K562 (cell line): ENCODE data around the gene RNF17. TPM values are rescaled to one million over a fixed set of nuclear protein-coding genes. Genes with fewer than 3 reads are reported as not detected.

Experiments
- ATF6 ChIP-seq: sonication (generic); formaldehyde crosslinking; IDR thresholded peaks from 2 replicates; pipeline ENCODE4 v1.4.0; 2020; ENCODE audit warnings: mild to moderate bottlenecking, missing genetic modification reagents
- CBX1 ChIP-seq: sonication (generic); IDR thresholded peaks from 2 replicates; pipeline ENCODE4 v1.6.1; 2016; ENCODE audit warnings: antibody characterized with exemption, low read depth, mild to moderate bottlenecking
- CHD7 ChIP-seq: fragments of 200-600 bp; sonication (generic); IDR thresholded peaks from one replicate; pipeline ENCODE4 v1.6.1; 2012; ENCODE audit warnings: mild to moderate bottlenecking, low read depth, low read length, inconsistent platforms
- CREB1 ChIP-seq, 2 experiments: sonication (generic) in 1 of 2; formaldehyde crosslinking in 1 of 2; IDR thresholded peaks; 2 replicates each; pipeline versions ENCODE4 v1.6.1 to v1.8.0; 2012 to 2022; ENCODE audit warnings: inconsistent platforms in 1 of 2, mild to moderate bottlenecking in 1 of 2, missing genetic modification reagents in 1 of 2, moderate library complexity in 1 of 2
- FOS ChIP-seq: IDR thresholded peaks from 3 replicates; pipeline ENCODE4 v1.6.1; 2011; ENCODE audit not compliant: insufficient read length; ENCODE audit errors: extremely low read depth
- GTF2B ChIP-seq: IDR thresholded peaks from 2 replicates; pipeline ENCODE4 v1.6.1; 2011; ENCODE audit not compliant: insufficient read length; ENCODE audit errors: extremely low read depth
- LARP7 ChIP-seq: fragments of 450-650 bp; IDR thresholded peaks from 2 replicates; pipeline ENCODE4 v1.6.1; 2016
- NR1H2 ChIP-seq: sonication (generic); formaldehyde crosslinking; IDR thresholded peaks from 2 replicates; pipeline ENCODE4 v1.4.0; 2020; ENCODE audit warnings: mild to moderate bottlenecking, missing genetic modification reagents
- PPARD ChIP-seq: fragments of 250-450 bp; sonication (Bioruptor Pico); IDR thresholded peaks from 2 replicates; pipeline ENCODE4 v1.8.0; 2022; ENCODE audit warnings: inconsistent platforms, mild to moderate bottlenecking, moderate library complexity
- RCOR1 ChIP-seq, 2 experiments: IDR thresholded peaks; 2 replicates each; pipeline ENCODE4 v1.6.1; 2012; ENCODE audit warnings: low read depth in 2 of 2, low read length in 2 of 2, borderline replicate concordance in 1 of 2, improper control_type of control experiment in 1 of 2
- ZFP36 ChIP-seq: fragments of 150-350 bp; IDR thresholded peaks from 2 replicates; pipeline ENCODE4 v1.6.1; 2018; ENCODE audit warnings: low read length, low read depth; ENCODE audit not compliant: partially characterized antibody
- ZNF445 ChIP-seq: fragments of 250-450 bp; sonication (Bioruptor Pico); IDR thresholded peaks from 2 replicates; pipeline ENCODE4 v1.4.0; 2020; ENCODE audit warnings: low read depth, mild to moderate bottlenecking, moderate library complexity
- ZNF764 ChIP-seq: fragments of 250-450 bp; sonication (Bioruptor Pico); IDR thresholded peaks from 2 replicates; pipeline ENCODE4 v1.4.0; 2020; ENCODE audit warnings: low read depth, mild to moderate bottlenecking, moderate library complexity
- polyA plus RNA-seq, 8 experiments: library from polyadenylated mRNA; depleted of rRNA in 4 of 8; stranded (reverse) in 5 of 8; unstranded in 3 of 8; fragments of >200 nt; fragmentation: Nextera tagmentation in 2 of 8; fragmentation: Illumina TruSeq in 1 of 8; extraction: Ambion mirVana in 2 of 8; extraction: Trizol in 1 of 8; gene quantifications; 2 replicates each; pipeline versions ENCODE4 v1.2.1 to v1.2.3, GENCODE V29; 2011 to 2014; ENCODE audit warnings: inconsistent platforms in 1 of 8, missing spikeins in 1 of 8
- total RNA-seq, 7 experiments: library from RNA; depleted of rRNA in 6 of 7; stranded (reverse); fragments of >200 nt in 6 of 7; fragmentation: Illumina TruSeq in 2 of 7; extraction: Trizol in 2 of 7; gene quantifications; 2 replicates each; pipeline versions ENCODE4 v1.2.1 to v1.2.3, GENCODE V29; 2011 to 2021; ENCODE audit warnings: low replicate concordance in 1 of 7

Gene RNF17
- total and polyA plus RNA-seq, 9 of the 15 experiments (the other 6 are each of a cell fraction or from before 2014, with no cell fraction given): 0.11 to 0.90 (median 0.58) TPM

GRCh38 chr13:24922745-24923591 lies 159.0 kb downstream of the RNF17 start (continued):
- TF ChIP-seq CREB1 (IDR thresholded peaks at IDR 0.05): peak; percentile 81
- TF ChIP-seq CREB1 (CRISPR knock-in tag; IDR thresholded peaks at IDR 0.05): peak; percentile 86
- no peak for TF ChIP-seq FOS
- no peak for TF ChIP-seq CBX1
- TF ChIP-seq CHD7: no peak
- TF ChIP-seq GTF2B: no peak
- TF ChIP-seq RCOR1 (IDR thresholded peaks at IDR 0.05; ENCODE audit: borderline replicate concordance in 1 of 2, low read depth in 2 of 2, low read length in 2 of 2): no peak
- TF ChIP-seq NR1H2 (CRISPR knock-in tag): no peak
- TF ChIP-seq LARP7: peak; percentile 72; the same call in 1 of the 2 replicates
- no peak for TF ChIP-seq PPARD
- no peak for TF ChIP-seq ATF6 (CRISPR knock-in tag)
- no peak for TF ChIP-seq ZNF764
- TF ChIP-seq ZNF445 (CRISPR knock-in tag): no peak
- no peak for TF ChIP-seq ZFP36
